ENCODE data around the gene CCNY.

CCNY gene

GRCh38 chr10:35388197-35388596 lies 51.9 kb downstream of the CCNY start:
- Histone ChIP-seq H3K4me3 (ENCODE audit: low read length) (no peak overlapping the region), H3K79me2 (ENCODE audit: control insufficient read depth, low read length) (peaks cover 96% of the 10 kb centered on the region), H3K4me2 (ENCODE audit: low read length) (peak overlapping the region; percentile 23), H3K9me2 (replicated peaks; ENCODE audit: control insufficient read depth, low read length) (no peaks in the 10 kb centered on the region), H3K27ac (ENCODE audit: low read depth, low read length) (no peak overlapping the region), H3F3A (ENCODE audit: control insufficient read depth, insufficient read depth) (no peaks in the 10 kb centered on the region), H3K27me3 (ENCODE audit: control insufficient read depth, low read length) (no peaks in the 10 kb centered on the region), H3K4me1 (ENCODE audit: control insufficient read depth, low read length) (peaks cover 39% of the 10 kb centered on the region), H3K36me3 (ENCODE audit: control insufficient read depth, low read length) (no peaks in the 10 kb centered on the region), H3K9me3 (ENCODE audit: control insufficient read depth, insufficient read depth, low read length) (peaks cover 13% of the 10 kb centered on the region; the same call in 1 of the 2 replicates), H4K20me1 (ENCODE audit: control insufficient read depth, insufficient read depth, low read depth, low read length) (no peaks in the 10 kb centered on the region)
- TF ChIP-seq CTCF (IDR thresholded peaks at IDR 0.05; ENCODE audit: low read depth, low read length, poor library complexity, severe bottlenecking) (no peak), EZH2phosphoT487 (IDR thresholded peaks at IDR 0.05; ENCODE audit: borderline replicate concordance, low read length) (no peak)

GRCh38 chr10:35388682-35389081 lies 52.4 kb downstream of the CCNY start:
- Histone ChIP-seq H3K4me3 (ENCODE audit: low read length) (no peak overlapping the region), H3K27me3 (ENCODE audit: control insufficient read depth, low read length) (no peaks in the 10 kb centered on the region), H3K79me2 (ENCODE audit: control insufficient read depth, low read length) (peaks cover 99% of the 10 kb centered on the region), H3K27ac (ENCODE audit: low read depth, low read length) (no peak overlapping the region), H3K9me3 (ENCODE audit: control insufficient read depth, insufficient read depth, low read length) (peaks cover 13% of the 10 kb centered on the region; the same call in 1 of the 2 replicates), H4K20me1 (ENCODE audit: control insufficient read depth, insufficient read depth, low read depth, low read length) (0 out of 2 replicates have a peak, but pooled peaks cover 4% of the 10 kb centered on the region), H3F3A (ENCODE audit: control insufficient read depth, insufficient read depth) (no peaks in the 10 kb centered on the region), H3K4me1 (ENCODE audit: control insufficient read depth, low read length) (peaks cover 39% of the 10 kb centered on the region), H3K9me2 (replicated peaks; ENCODE audit: control insufficient read depth, low read length) (no peaks in the 10 kb centered on the region), H3K4me2 (ENCODE audit: low read length) (peak overlapping the region; percentile 23; the same call in 1 of the 2 replicates), H3K36me3 (ENCODE audit: control insufficient read depth, low read length) (no peaks in the 10 kb centered on the region)
- TF ChIP-seq EZH2phosphoT487 (IDR thresholded peaks at IDR 0.05; ENCODE audit: borderline replicate concordance, low read length) (no peak), CTCF (IDR thresholded peaks at IDR 0.05; ENCODE audit: low read depth, low read length, poor library complexity, severe bottlenecking) (no peak)

- H4K20me1 ChIP-seq (ENCODE audit: control insufficient read depth, insufficient read depth, low read depth, low read length): 0 out of 2 replicates have a peak, but pooled peaks cover 7% of the 10 kb centered on the region
- H3K36me3 ChIP-seq (ENCODE audit: control insufficient read depth, low read length): no peaks in the 10 kb centered on the region
- peaks cover 39% of the 10 kb centered on the region for H3K4me1 ChIP-seq (ENCODE audit: control insufficient read depth, low read length)
- no peak overlapping the region for H3K4me2 ChIP-seq (ENCODE audit: low read length)
- no peak overlapping the region for H3K27ac ChIP-seq (ENCODE audit: low read depth, low read length)
- TF ChIP-seq CTCF (IDR thresholded peaks at IDR 0.05; ENCODE audit: low read depth, low read length, poor library complexity, severe bottlenecking): no peak
- no peak for TF ChIP-seq EZH2phosphoT487 (IDR thresholded peaks at IDR 0.05; ENCODE audit: borderline replicate concordance, low read length)
- H3K9me2 ChIP-seq (replicated peaks; ENCODE audit: control insufficient read depth, low read length): no peaks in the 10 kb centered on the region
- peaks cover 99% of the 10 kb centered on the region for H3K79me2 ChIP-seq (ENCODE audit: control insufficient read depth, low read length)
- H3K4me3 ChIP-seq (ENCODE audit: low read length): no peak overlapping the region
- no peaks in the 10 kb centered on the region for H3F3A ChIP-seq (ENCODE audit: control insufficient read depth, insufficient read depth)
- H3K9me3 ChIP-seq (ENCODE audit: control insufficient read depth, insufficient read depth, low read length): peaks cover 13% of the 10 kb centered on the region; the same call in 1 of the 2 replicates
- no peaks in the 10 kb centered on the region for H3K27me3 ChIP-seq (ENCODE audit: control insufficient read depth, low read length)
Measured at GRCh38 chr10:35390161-35390840, 54.0 kb downstream of the CCNY start.

Measured in DOHH2 (cell line).